HUES48 (cell line): Measurements from ENCODE around the gene PNRC1.
"Not testable (repeated sequence)": the region's sequence is repeated elsewhere in the genome, so short reads cannot be mapped to it uniquely, and the experiment has no call there.

Source experiments
- H3K27ac ChIP-seq: one replicate; pipeline ENCODE4 v1.7.0; 2013; ENCODE audit warnings: low read depth, low read length, inconsistent platforms
- H3K27me3 ChIP-seq: 2 replicates; pipeline ENCODE4 v1.6.1; 2013; ENCODE audit warnings: mild to moderate bottlenecking, low read length; ENCODE audit not compliant: control insufficient read depth, insufficient read depth
- H3K36me3 ChIP-seq: 2 replicates; pipeline ENCODE4 v1.6.1; 2013; ENCODE audit warnings: low read length; ENCODE audit not compliant: control insufficient read depth, insufficient read depth
- H3K4me1 ChIP-seq: 2 replicates; pipeline ENCODE4 v1.6.1; 2013; ENCODE audit warnings: mild to moderate bottlenecking, low read length; ENCODE audit not compliant: control insufficient read depth, insufficient read depth
- H3K4me3 ChIP-seq: 2 replicates; pipeline ENCODE4 v1.5.1; 2013; ENCODE audit warnings: mild to moderate bottlenecking, low read depth, low read length
- H3K9ac ChIP-seq: 2 replicates; pipeline ENCODE4 v1.6.1; 2013; ENCODE audit warnings: mild to moderate bottlenecking, low read depth, low read length, moderate library complexity
- H3K9me3 ChIP-seq: 2 replicates; pipeline ENCODE4 v1.6.1; 2013; ENCODE audit warnings: low read length; ENCODE audit not compliant: control insufficient read depth, insufficient read depth

The PNRC1 gene

DNA sequence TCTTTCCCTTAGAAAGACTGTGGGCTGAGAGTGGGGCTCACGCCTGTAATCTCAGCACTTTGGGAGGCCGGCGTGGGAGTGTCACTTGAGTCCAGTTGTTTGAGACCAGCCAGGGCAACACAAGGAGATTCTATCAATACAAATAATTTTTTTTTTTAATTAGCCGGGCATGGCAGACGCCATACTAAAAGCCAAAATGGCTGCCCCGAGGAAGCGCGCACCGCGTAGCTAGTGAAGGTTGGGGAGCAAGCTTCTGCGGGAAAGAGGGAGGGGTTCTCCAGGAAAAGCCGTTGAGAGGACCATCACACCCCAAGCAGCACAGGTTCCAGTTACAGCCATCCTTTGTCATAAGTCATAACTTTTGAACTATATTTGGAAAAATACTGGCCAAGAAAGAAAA lies 21.3 kb upstream of the PNRC1 start:
- Histone ChIP-seq H3K9ac (no peak overlapping the region), H3K4me1 (peaks cover 4% of the 10 kb centered on the region; the same call in 1 of the 2 replicates), H3K27ac (no peak overlapping the region), H3K9me3 (no peaks in the 10 kb centered on the region), H3K36me3 (no peaks in the 10 kb centered on the region), H3K4me3 (no peak overlapping the region), H3K27me3 (no peaks in the 10 kb centered on the region)

DNA sequence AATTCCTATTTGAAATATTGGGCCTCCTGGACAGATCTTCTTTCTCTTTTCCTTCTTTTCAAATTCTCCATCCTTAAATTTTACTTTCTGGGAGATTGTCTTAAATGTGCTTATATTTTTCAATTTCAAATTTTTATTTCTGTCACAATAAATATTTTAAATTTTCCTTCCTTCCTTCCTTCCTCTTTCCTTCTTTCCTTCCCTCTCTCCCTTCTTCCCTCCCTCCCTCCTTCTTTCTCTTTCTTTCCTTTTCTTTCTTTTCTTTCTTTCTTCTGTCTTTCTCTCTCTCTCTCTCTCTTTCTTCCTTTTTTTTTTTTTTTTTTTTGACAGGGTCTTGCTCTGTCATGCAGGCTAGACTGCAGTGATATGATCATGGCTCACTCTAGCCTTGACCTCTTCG lies 16.7 kb upstream of the PNRC1 start:
- no peaks in the 10 kb centered on the region for H3K9me3 ChIP-seq
- H3K4me1 ChIP-seq = no peaks in the 10 kb centered on the region
- no peak overlapping the region for H3K27ac ChIP-seq
- H3K36me3 ChIP-seq = no peaks in the 10 kb centered on the region
- no peak overlapping the region for H3K9ac ChIP-seq
- no peaks in the 10 kb centered on the region for H3K27me3 ChIP-seq
- H3K4me3 ChIP-seq = no peak overlapping the region

- H3K4me1 ChIP-seq, H3K9ac ChIP-seq, H3K36me3 ChIP-seq, H3K27ac ChIP-seq, H3K27me3 ChIP-seq, H3K9me3 ChIP-seq, H3K4me3 ChIP-seq: not testable (repeated sequence)
Observed at GRCh38 chr6:89064931-89065330, 15.6 kb upstream of the PNRC1 start.

DNA sequence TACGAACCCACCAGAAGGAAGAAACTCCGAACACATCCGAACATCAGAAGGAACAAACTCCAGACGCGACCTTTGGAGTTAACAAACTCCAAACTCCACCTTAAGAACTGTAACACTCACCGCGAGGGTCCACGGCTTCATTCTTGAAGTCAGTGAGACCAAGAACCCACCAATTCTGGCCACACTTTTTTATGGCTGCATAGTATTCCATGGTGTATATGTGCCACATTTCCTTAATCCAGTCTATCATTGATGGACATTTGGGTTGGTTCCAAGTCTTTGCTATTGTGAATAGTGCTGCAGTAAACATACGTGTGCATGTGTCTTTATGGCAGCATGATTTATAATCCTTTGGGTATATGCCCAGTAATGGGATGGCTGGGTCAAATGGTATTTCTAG lies 14.4 kb upstream of the PNRC1 start:
- H3K9ac ChIP-seq = not testable (repeated sequence)

DNA sequence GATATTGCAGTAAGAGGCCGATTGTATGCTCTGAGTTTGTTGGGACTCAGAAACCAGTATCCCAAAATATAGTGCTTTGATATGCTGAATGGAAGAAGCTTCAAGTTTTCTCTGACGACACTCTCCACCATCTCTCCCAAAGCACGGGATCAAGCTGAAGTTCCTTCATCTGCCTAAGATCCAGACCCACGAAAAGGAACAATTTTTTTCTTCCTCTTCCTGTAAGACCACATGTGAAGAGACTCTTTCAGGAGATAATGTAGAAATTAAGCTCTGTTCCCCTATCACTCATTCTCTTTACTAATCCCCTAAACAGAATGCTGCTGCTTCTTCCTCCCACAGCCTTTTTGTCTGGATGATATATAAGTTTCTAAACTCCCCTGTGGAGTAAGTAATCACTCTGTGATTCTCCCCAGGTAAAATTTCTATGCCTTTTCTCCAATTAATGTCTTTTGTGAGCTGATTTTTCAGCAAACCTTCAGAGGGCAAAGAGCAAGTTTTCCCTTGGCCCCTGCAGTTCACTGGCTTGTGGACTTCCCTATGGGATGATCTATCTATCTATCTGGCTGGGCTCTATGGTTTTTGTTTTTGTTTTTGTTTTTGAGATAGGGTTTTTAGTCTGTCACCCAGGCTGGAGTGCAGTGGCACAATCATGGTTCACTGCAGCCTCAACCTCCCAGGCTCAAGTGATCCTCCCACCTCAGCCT lies 13.5 kb upstream of the PNRC1 start:
- no peaks in the 10 kb centered on the region for H3K4me1 ChIP-seq
- H3K4me3 ChIP-seq = no peak overlapping the region
- H3K27me3 ChIP-seq = no peaks in the 10 kb centered on the region
- no peak overlapping the region for H3K27ac ChIP-seq
- no peaks in the 10 kb centered on the region for H3K36me3 ChIP-seq
- H3K9ac ChIP-seq = no peak overlapping the region
- no peaks in the 10 kb centered on the region for H3K9me3 ChIP-seq

More for the DNA sequence above, 14.4 kb upstream of the PNRC1 start:
- H3K36me3 ChIP-seq, H3K4me3 ChIP-seq, H3K27me3 ChIP-seq, H3K4me1 ChIP-seq, H3K9me3 ChIP-seq, H3K27ac ChIP-seq: not testable (repeated sequence)

DNA sequence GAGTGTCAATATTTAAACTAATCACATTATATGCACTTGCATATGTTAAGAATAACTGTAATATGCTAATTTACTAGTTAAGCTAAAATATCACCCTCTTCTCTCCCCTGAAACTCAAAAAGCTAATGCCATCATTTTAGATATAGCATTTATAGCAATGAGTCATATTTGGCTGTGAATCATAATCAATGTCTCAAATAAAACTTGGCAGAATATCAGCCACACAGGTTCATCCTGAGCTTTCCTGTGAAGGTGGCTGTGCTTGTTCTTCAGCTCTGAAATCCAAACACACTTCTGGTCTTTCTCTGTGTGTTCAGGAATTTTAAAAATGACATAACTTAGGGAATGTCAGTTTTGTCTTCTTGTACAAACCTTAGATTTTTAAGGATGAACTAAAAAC lies 12.8 kb upstream of the PNRC1 start:
- Histone ChIP-seq H3K27me3 (no peaks in the 10 kb centered on the region), H3K36me3 (no peaks in the 10 kb centered on the region), H3K9me3 (no peaks in the 10 kb centered on the region), H3K27ac (no peak overlapping the region), H3K9ac (no peak overlapping the region), H3K4me3 (no peak overlapping the region), H3K4me1 (no peaks in the 10 kb centered on the region)

- H3K9ac ChIP-seq = no peak overlapping the region
- no peaks in the 10 kb centered on the region for H3K36me3 ChIP-seq
- H3K4me1 ChIP-seq = no peaks in the 10 kb centered on the region
- H3K9me3 ChIP-seq = no peaks in the 10 kb centered on the region
- no peak overlapping the region for H3K27ac ChIP-seq
- no peaks in the 10 kb centered on the region for H3K27me3 ChIP-seq
- H3K4me3 ChIP-seq = no peak overlapping the region
Observed at GRCh38 chr6:89068695-89069094, 11.9 kb upstream of the PNRC1 start.

GRCh38 chr6:89069536-89070163 lies 10.9 kb upstream of the PNRC1 start:
- Histone ChIP-seq H3K9me3 (no peaks in the 10 kb centered on the region), H3K4me1 (no peaks in the 10 kb centered on the region), H3K27me3 (no peaks in the 10 kb centered on the region), H3K4me3 (no peak overlapping the region), H3K27ac (no peak overlapping the region), H3K36me3 (no peaks in the 10 kb centered on the region), H3K9ac (no peak overlapping the region)

DNA sequence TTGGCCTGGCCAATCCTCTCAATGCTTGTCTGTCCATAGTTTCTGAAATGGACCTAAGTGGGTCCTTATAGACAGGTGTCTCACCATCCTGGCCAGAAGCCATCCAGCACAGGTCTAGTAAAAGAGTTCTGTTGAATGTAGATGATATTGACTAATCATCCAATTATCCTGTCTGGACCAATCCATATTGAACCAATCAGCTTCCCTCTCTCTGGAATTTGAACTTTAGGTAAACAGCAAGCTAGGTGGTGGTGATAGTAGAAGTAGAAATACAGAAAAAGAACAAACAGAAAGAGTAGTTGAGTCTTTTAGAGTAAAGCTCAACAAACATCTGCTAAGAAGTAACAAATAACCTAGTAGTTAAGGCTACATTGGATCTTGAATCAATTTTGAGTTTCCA lies 9.5 kb upstream of the PNRC1 start:
- Histone ChIP-seq H3K36me3 (no peaks in the 10 kb centered on the region), H3K4me3 (no peak overlapping the region), H3K4me1 (no peaks in the 10 kb centered on the region), H3K9me3 (no peaks in the 10 kb centered on the region), H3K9ac (no peak overlapping the region), H3K27ac (no peak overlapping the region), H3K27me3 (no peaks in the 10 kb centered on the region)

GRCh38 chr6:89073014-89073620 lies 7.4 kb upstream of the PNRC1 start:
- H3K4me3 ChIP-seq = no peak overlapping the region
- H3K27ac ChIP-seq = no peak overlapping the region
- no peak overlapping the region for H3K9ac ChIP-seq

GRCh38 chr6:89073840-89074239 lies 6.7 kb upstream of the PNRC1 start:
- H3K9ac ChIP-seq = no peak overlapping the region
- H3K27ac ChIP-seq = no peak overlapping the region
- H3K4me1 ChIP-seq = no peaks in the 10 kb centered on the region
- no peaks in the 10 kb centered on the region for H3K27me3 ChIP-seq
- H3K36me3 ChIP-seq = no peaks in the 10 kb centered on the region
- no peak overlapping the region for H3K4me3 ChIP-seq
- H3K9me3 ChIP-seq = no peaks in the 10 kb centered on the region

More at GRCh38 chr6:89073014-89073620, 7.4 kb upstream of the PNRC1 start:
- H3K36me3 ChIP-seq = no peaks in the 10 kb centered on the region
- no peaks in the 10 kb centered on the region for H3K4me1 ChIP-seq
- H3K9me3 ChIP-seq = no peaks in the 10 kb centered on the region
- H3K27me3 ChIP-seq = no peaks in the 10 kb centered on the region
